Globus pallidus (tissue), 1 donor: Measurements from ENCODE around the gene ZNF101.

ENCODE experiments used
- DNase-seq: peaks from one replicate; pipeline ENCODE4 v3.0.0-alpha.2; 2015; ENCODE audit warnings: low spot score

The ZNF101 gene

GRCh38 chr19:19711934-19712828 is 43.5 kb downstream of the ZNF101 start:
- DNase-seq, result no peak

- no peak for DNase-seq
Observed at GRCh38 chr19:19719798-19720197, 51.2 kb downstream of the ZNF101 start.

- DNase-seq, result no peak
Observed at GRCh38 chr19:19721896-19722295, 53.3 kb downstream of the ZNF101 start.

GRCh38 chr19:19732579-19733501 is 64.2 kb downstream of the ZNF101 start, which contains the start of gene ZNF14:
Gene ZNF14, minus strand, starts transcription at chr19:19733112. Its CDS starts 154 bp downstream, at chr19:19732958.
- peak; percentile 92 for DNase-seq
